Mucosa of stomach (tissue), 1 donor: ENCODE measurements around the gene JAKMIP3.

ENCODE experiments used
- H3K27me3 ChIP-seq: one replicate; pipeline ENCODE4 v1.7.0; 2013; ENCODE audit warnings: mild to moderate bottlenecking, low read length; ENCODE audit not compliant: control insufficient read depth, insufficient read depth
- H3K36me3 ChIP-seq: one replicate; pipeline ENCODE4 v1.7.0; 2013; ENCODE audit warnings: low read length; ENCODE audit not compliant: control insufficient read depth, insufficient read depth
- H3K4me1 ChIP-seq: one replicate; pipeline ENCODE4 v1.7.0; 2013; ENCODE audit warnings: mild to moderate bottlenecking, low read length; ENCODE audit not compliant: control insufficient read depth, insufficient read depth
- H3K4me3 ChIP-seq: one replicate; pipeline ENCODE4 v1.7.0; 2013; ENCODE audit warnings: low read length
- H3K9ac ChIP-seq: one replicate; pipeline ENCODE4 v1.7.0; 2013; ENCODE audit warnings: mild to moderate bottlenecking, low read length, moderate library complexity
- H3K9me3 ChIP-seq: one replicate; pipeline ENCODE4 v1.7.0; 2013; ENCODE audit warnings: mild to moderate bottlenecking, low read length, moderate library complexity; ENCODE audit not compliant: control insufficient read depth
- donor health status: Pancreatic carcinoma.

Gene JAKMIP3

GRCh38 chr10:132111871-132112341 lies 46.2 kb downstream of the JAKMIP3 start:
- no peaks in the 10 kb centered on the region for H3K36me3 ChIP-seq
- H3K27me3 ChIP-seq: no peaks in the 10 kb centered on the region
- no peaks in the 10 kb centered on the region for H3K4me1 ChIP-seq
- H3K9me3 ChIP-seq: no peaks in the 10 kb centered on the region
- no peak overlapping the region for H3K9ac ChIP-seq
- no peak overlapping the region for H3K4me3 ChIP-seq

- Histone ChIP-seq H3K4me1 (no peaks in the 10 kb centered on the region), H3K4me3 (no peak overlapping the region), H3K9ac (no peak overlapping the region), H3K36me3 (no peaks in the 10 kb centered on the region), H3K9me3 (no peaks in the 10 kb centered on the region), H3K27me3 (no peaks in the 10 kb centered on the region)
These were observed 46.9 kb downstream of the JAKMIP3 start for GRCh38 chr10:132112611-132113010.

- no peaks in the 10 kb centered on the region for H3K36me3 ChIP-seq
- no peak overlapping the region for H3K4me3 ChIP-seq
- no peaks in the 10 kb centered on the region for H3K27me3 ChIP-seq
- no peak overlapping the region for H3K9ac ChIP-seq
- H3K9me3 ChIP-seq: no peaks in the 10 kb centered on the region
- no peaks in the 10 kb centered on the region for H3K4me1 ChIP-seq
These were observed 47.5 kb downstream of the JAKMIP3 start for GRCh38 chr10:132113206-132113605.

- no peaks in the 10 kb centered on the region for H3K27me3 ChIP-seq
- no peaks in the 10 kb centered on the region for H3K4me1 ChIP-seq
- no peaks in the 10 kb centered on the region for H3K36me3 ChIP-seq
- H3K9ac ChIP-seq: no peak overlapping the region
- H3K9me3 ChIP-seq: no peaks in the 10 kb centered on the region
- H3K4me3 ChIP-seq: no peak overlapping the region
These were observed 48.1 kb downstream of the JAKMIP3 start for GRCh38 chr10:132113766-132114365.

GRCh38 chr10:132114953-132115520 lies 49.3 kb downstream of the JAKMIP3 start:
- Histone ChIP-seq H3K27me3 (no peaks in the 10 kb centered on the region), H3K4me1 (no peaks in the 10 kb centered on the region), H3K9ac (no peak overlapping the region), H3K36me3 (no peaks in the 10 kb centered on the region), H3K4me3 (no peak overlapping the region), H3K9me3 (no peaks in the 10 kb centered on the region)
